Activated CD4-positive, alpha-beta memory T cell treated with anti-CD3 and anti-CD28 coated beads, Interleukin-2, amount 10 ng/mL, durations not matched to agents 7 days and 5 days (primary cell): Measurements from ENCODE around the gene ITGB7. TPM values are rescaled to one million over a fixed set of nuclear protein-coding genes. Genes with fewer than 3 reads are reported as not detected.

Experiments
- CTCF ChIA-PET: fragments of 350-600 bp; sonication (Branson Sonifier 250); formaldehyde crosslinking; loops from one replicate; lab custom pipeline; 2021; ENCODE audit warnings: antibody characterized with exemption, inconsistent platforms; lab: Charles Lee
- POLR2A ChIA-PET: fragments of 350-600 bp; sonication (Branson Sonifier 250); formaldehyde crosslinking; loops from one replicate; lab custom pipeline; 2021; ENCODE audit warnings: antibody characterized with exemption; lab: Charles Lee
- DNase-seq: peaks from one replicate; pipeline ENCODE4 v3.0.0-alpha.2; 2020
- H3K27ac Mint-ChIP-seq: one replicate; pipeline ENCODE4 v1.8.0; 2021; ENCODE audit warnings: mild to moderate bottlenecking, mixed read lengths
- H3K27me3 Mint-ChIP-seq: one replicate; pipeline ENCODE4 v1.8.0; 2021; ENCODE audit warnings: mixed read lengths
- H3K36me3 Mint-ChIP-seq: one replicate; pipeline ENCODE4 v1.8.0; 2021; ENCODE audit warnings: low read depth, mixed read lengths
- H3K4me1 Mint-ChIP-seq: one replicate; pipeline ENCODE4 v1.8.0; 2021; ENCODE audit warnings: mixed read lengths
- H3K4me3 Mint-ChIP-seq: one replicate; pipeline ENCODE4 v1.8.0; 2021; ENCODE audit warnings: mild to moderate bottlenecking, mixed read lengths
- H3K9me3 Mint-ChIP-seq: one replicate; pipeline ENCODE4 v1.8.0; 2021; ENCODE audit warnings: mixed read lengths
- total RNA-seq, 2 experiments: library from RNA; stranded (reverse); gene quantifications; one replicate each; pipeline ENCODE4 v1.2.3, GENCODE V29; 2021

Gene ITGB7
- total RNA-seq, 2 experiments from 2014 or later = 780 to 786 TPM

DNA sequence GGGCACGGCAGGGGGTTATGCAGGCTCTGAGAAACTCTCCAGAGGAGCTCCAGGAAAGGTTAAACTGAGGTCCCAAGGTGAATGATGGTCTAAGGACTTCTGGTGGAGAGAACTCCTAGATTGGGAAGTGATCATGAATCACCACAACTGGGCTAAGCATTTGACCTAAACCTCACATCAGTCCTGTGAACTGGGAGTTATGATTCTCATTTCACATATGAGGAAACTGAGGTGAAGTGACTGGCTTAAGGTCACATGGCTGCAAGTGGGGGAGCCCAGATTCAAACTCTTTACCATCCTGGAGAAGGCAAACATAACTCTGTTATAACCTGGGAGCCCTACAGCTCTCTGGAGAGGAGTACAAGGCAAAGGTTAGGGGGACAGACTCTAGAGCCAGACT is 20.8 kb upstream of the ITGB7 start:
- ChIA-PET CTCF (interaction anchor here (0.9 to 1.1 kb wide), 2 partner anchors 14 to 68 kb away, joined by 3 read pairs; no protein-coding TSS in a partner anchor), POLR2A (no interaction called here)
- H3K36me3 Mint-ChIP-seq = peaks cover 6% of the 10 kb centered on the region
- H3K4me1 Mint-ChIP-seq = peaks cover 64% of the 10 kb centered on the region
- H3K27me3 Mint-ChIP-seq = no peaks in the 10 kb centered on the region
- no peaks in the 10 kb centered on the region for H3K9me3 Mint-ChIP-seq
- H3K27ac Mint-ChIP-seq = no peak overlapping the region
- no peak overlapping the region for H3K4me3 Mint-ChIP-seq
- no peak for DNase-seq

DNA sequence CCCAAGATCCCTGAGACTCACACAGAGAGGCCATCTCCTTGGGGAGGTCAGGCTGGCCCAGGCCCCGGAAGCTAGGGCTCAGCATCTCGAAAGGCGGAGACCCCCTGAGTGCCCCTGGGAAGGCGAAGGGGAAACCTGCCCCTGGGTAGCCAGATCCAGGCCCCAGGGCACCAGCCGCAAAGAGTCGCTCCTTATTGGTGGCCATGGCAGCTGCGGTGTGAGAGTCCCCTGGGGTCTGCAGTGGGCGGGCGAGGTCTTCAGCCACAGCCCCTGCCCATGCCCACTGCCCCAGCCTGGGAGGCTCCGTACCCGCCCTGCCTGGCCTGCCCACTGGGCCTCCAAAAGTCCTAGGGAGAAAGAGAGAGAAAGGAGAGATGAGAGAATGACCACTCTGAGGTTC is 20.3 kb upstream of the ITGB7 start:
- no peaks in the 10 kb centered on the region for H3K9me3 Mint-ChIP-seq
- H3K4me1 Mint-ChIP-seq = peaks cover 64% of the 10 kb centered on the region
- H3K27me3 Mint-ChIP-seq = no peaks in the 10 kb centered on the region
- ChIA-PET POLR2A (no interaction called here), CTCF (interaction anchor here (0.9 to 1.1 kb wide), 2 partner anchors 14 to 68 kb away, joined by 3 read pairs; no protein-coding TSS in a partner anchor)
- peaks cover 6% of the 10 kb centered on the region for H3K36me3 Mint-ChIP-seq
- no peak overlapping the region for H3K27ac Mint-ChIP-seq
- no peak overlapping the region for H3K4me3 Mint-ChIP-seq
- no peak for DNase-seq

DNA sequence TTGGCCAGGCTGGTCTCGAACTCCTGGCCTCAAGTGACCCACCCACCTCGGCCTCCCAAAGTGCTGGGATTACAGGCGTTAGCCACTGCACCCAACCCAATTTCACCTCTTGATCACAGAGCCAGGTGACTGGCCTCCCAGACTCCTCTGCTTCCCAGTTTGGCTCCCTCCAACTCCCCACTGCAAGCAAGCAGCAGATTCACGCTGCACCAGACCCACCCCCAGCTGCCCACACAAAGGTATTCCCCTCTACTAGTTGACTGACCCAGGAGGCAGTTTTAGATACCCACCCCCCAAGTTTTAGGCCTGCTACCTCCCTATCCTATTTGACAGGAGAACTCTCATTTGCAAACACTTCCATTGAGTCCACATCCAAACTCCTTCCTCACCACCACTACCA is 19.8 kb upstream of the ITGB7 start:
- no peak for DNase-seq
- H3K4me3 Mint-ChIP-seq = no peak overlapping the region
- no peak overlapping the region for H3K27ac Mint-ChIP-seq
- CTCF ChIA-PET = interaction anchor here (1.1 kb wide), 1 partner anchor 13 kb away, joined by 3 read pairs; no protein-coding TSS in a partner anchor
- H3K4me1 Mint-ChIP-seq = peaks cover 67% of the 10 kb centered on the region
- peaks cover 6% of the 10 kb centered on the region for H3K36me3 Mint-ChIP-seq
- H3K9me3 Mint-ChIP-seq = no peaks in the 10 kb centered on the region
- no peaks in the 10 kb centered on the region for H3K27me3 Mint-ChIP-seq
- POLR2A ChIA-PET = no interaction called here

DNA sequence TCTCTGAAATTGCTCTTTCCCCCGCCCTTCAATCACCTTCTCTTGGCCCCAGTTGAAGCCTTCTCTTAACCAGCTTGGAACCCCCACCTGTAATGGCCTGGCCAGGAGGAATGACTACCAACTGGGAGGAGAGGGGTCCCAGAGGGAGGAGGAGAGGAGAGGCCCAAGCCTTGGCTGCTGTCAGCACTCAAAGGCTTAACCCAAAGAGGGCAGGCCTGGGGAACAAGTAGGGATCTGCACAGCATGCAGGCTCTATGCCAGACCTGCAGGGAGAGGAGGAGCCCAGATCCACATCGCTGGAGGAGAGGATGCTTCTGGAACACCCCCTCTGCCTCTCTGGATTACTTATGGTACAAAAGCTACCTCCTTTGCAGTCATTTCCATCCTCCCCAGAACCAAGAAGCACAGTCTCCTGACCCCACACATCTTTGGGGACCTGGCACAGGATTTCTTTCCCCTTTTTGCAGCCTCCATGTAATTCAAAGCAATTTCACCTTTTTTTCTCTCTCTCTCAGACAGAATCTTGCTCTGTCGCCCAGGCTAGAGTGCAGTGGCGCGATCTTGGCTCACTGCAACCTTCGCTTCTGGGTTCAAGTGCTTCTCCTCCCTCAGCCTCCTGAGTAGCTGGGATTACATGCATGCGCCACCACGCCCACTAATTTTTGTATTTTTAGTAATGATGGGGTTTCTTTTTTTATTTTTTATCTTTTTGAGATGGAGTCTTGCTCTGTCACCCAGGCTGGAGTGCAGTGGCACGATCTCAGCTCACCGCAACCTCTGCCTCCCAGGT is 18.8 kb upstream of the ITGB7 start:
- ChIA-PET CTCF (interaction anchor here (1.7 kb wide), 1 partner anchor 12 kb away, joined by 5 read pairs; no protein-coding TSS in a partner anchor), POLR2A (interaction anchor here (0.7 kb wide), 1 partner anchor 27 kb away, joined by 4 read pairs; no protein-coding TSS in a partner anchor)
- DNase-seq = no peak
- Mint-ChIP-seq H3K27ac (peak overlapping the region; percentile 9), H3K27me3 (no peaks in the 10 kb centered on the region), H3K36me3 (peaks cover 6% of the 10 kb centered on the region), H3K9me3 (no peaks in the 10 kb centered on the region), H3K4me3 (no peak overlapping the region), H3K4me1 (peaks cover 64% of the 10 kb centered on the region)

GRCh38 chr12:53224897-53225634 is 18.0 kb upstream of the ITGB7 start:
- Mint-ChIP-seq H3K4me1 (peaks cover 66% of the 10 kb centered on the region), H3K9me3 (no peaks in the 10 kb centered on the region), H3K27ac (peak overlapping the region; percentile 18), H3K27me3 (no peaks in the 10 kb centered on the region), H3K36me3 (peaks cover 6% of the 10 kb centered on the region), H3K4me3 (no peak overlapping the region)
- DNase-seq = no peak
- POLR2A ChIA-PET = interaction anchor here (0.7 to 0.8 kb wide), 2 partner anchors 26 to 33 kb away, joined by 3 to 4 read pairs; no protein-coding TSS in a partner anchor
- CTCF ChIA-PET = interaction anchor here (1.7 kb wide), 1 partner anchor 12 kb away, joined by 5 read pairs; no protein-coding TSS in a partner anchor

DNA sequence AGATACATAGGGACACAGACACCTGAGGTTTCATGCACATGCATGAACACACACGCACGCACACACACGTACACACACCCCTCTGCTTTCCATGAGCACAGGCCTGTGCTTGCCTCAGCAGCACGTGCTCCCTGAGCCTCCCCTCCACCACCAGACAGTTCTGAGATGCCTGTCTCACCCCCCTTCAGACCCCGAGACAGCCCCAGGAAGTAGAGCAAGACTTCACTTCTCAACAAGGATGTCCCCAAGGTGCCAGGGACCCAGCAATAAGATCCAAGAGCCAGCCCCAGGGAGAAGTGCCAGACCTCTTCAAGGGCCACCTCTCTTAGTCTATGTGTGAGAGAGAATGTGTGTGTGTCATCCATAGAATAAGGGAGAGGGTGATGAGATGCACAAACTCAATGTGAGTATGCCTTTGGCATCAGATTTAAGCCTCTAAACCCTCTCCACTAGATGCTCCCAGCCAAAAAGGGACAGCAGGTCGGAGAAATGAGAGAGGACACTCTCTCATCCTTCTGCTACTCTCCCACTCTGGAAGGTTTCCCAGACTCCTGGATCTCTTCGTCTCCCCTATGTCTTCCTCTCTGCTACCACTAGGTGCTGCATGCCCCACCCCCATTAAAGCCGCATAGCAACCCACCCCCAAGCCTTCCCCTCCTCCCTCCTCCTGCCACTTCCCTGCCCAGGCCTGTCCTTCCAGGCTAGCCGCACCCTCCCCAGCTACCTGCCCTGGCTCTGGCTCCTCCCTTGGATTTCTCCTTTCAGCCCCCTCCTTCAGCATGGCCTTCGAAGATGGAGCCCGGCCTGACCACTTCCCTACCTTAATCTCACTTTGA is 17.2 kb upstream of the ITGB7 start:
- peaks cover 11% of the 10 kb centered on the region for H3K36me3 Mint-ChIP-seq
- ChIA-PET POLR2A (interaction anchor here (0.8 to 2.3 kb wide), 6 partner anchors 9 to 277 kb away, joined by 3 to 12 read pairs (median 4); partner anchors contain the start of genes ESPL1 and TARBP2), CTCF (interaction anchor here (0.8 to 2.1 kb wide), 4 partner anchors 9 to 15 kb away, joined by 3 to 6 read pairs (median 4); no protein-coding TSS in a partner anchor)
- no peaks in the 10 kb centered on the region for H3K27me3 Mint-ChIP-seq
- H3K9me3 Mint-ChIP-seq = no peaks in the 10 kb centered on the region
- peaks cover 61% of the 10 kb centered on the region for H3K4me1 Mint-ChIP-seq
- peak overlapping the region; percentile 78 for H3K27ac Mint-ChIP-seq
- no peak for DNase-seq
- peak overlapping the region; percentile 50 for H3K4me3 Mint-ChIP-seq

- peaks cover 62% of the 10 kb centered on the region for H3K4me1 Mint-ChIP-seq
- peaks cover 15% of the 10 kb centered on the region for H3K36me3 Mint-ChIP-seq
- POLR2A ChIA-PET = interaction anchor here (0.7 to 2.3 kb wide), 6 partner anchors 9 to 277 kb away, joined by 3 to 12 read pairs (median 4); partner anchors contain the start of genes ESPL1 and TARBP2
- CTCF ChIA-PET = interaction anchor here (0.8 to 2.1 kb wide), 4 partner anchors 10 to 98 kb away, joined by 3 to 6 read pairs (median 3); partner anchors contain the start of gene AAAS
- H3K27ac Mint-ChIP-seq = peak overlapping the region; percentile 96
- no peaks in the 10 kb centered on the region for H3K9me3 Mint-ChIP-seq
- DNase-seq = no peak
- no peaks in the 10 kb centered on the region for H3K27me3 Mint-ChIP-seq
- peak overlapping the region; percentile 50 for H3K4me3 Mint-ChIP-seq
These were observed 16.5 kb upstream of the ITGB7 start for GRCh38 chr12:53223389-53224060.

- POLR2A ChIA-PET = interaction anchor here (0.7 to 7.5 kb wide), 13 partner anchors 9 to 278 kb away, joined by 3 to 93 read pairs (median 4); partner anchors contain the start of genes CSAD, ESPL1, TARBP2 and ZNF740
- H3K27me3 Mint-ChIP-seq = no peaks in the 10 kb centered on the region
- DNase-seq = no peak
- no peaks in the 10 kb centered on the region for H3K9me3 Mint-ChIP-seq
- peak overlapping the region; percentile 76 for H3K4me3 Mint-ChIP-seq
- peak overlapping the region; percentile 96 for H3K27ac Mint-ChIP-seq
- CTCF ChIA-PET = interaction anchor here (0.8 to 2.1 kb wide), 4 partner anchors 9 to 98 kb away, joined by 3 to 6 read pairs (median 3); partner anchors contain the start of gene AAAS
- peaks cover 21% of the 10 kb centered on the region for H3K36me3 Mint-ChIP-seq
- peaks cover 66% of the 10 kb centered on the region for H3K4me1 Mint-ChIP-seq
These were observed 15.8 kb upstream of the ITGB7 start for GRCh38 chr12:53222806-53223261.

DNA sequence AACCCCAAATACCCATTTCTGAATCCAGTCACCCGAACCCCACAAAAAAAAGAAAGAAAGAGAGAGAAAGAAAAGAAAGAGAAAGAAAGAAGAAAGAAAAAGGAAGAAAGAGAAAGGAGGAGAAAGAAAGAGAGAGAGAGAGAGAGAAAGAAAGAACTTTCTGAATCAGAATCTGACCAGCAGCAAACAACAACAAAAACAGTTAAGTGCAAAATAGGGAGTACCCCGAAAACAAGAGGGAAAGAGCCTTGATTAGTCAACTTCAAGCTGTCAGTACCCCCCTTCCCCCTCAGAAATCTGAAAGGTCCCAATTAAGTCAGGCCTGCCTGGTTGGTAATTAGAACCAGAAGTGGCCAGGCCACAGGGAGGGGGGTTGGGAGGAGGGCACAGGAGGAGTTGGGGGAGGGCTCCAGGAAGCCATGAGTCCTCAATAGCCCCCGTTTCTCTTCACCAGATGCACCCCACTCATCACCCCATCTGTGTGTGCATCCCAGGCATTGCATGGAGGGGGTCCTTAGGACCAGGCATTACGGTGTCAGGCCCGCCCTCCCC is 15.2 kb upstream of the ITGB7 start:
- Mint-ChIP-seq H3K27me3 (no peaks in the 10 kb centered on the region), H3K36me3 (peaks cover 21% of the 10 kb centered on the region), H3K4me3 (peak overlapping the region; percentile 76), H3K27ac (peak overlapping the region; percentile 96), H3K9me3 (no peaks in the 10 kb centered on the region), H3K4me1 (peaks cover 72% of the 10 kb centered on the region)
- no peak for DNase-seq
- ChIA-PET CTCF (interaction anchor here (0.8 to 2.1 kb wide), 4 partner anchors 9 to 123 kb away, joined by 3 to 6 read pairs (median 4); partner anchors contain the start of gene AAAS), POLR2A (interaction anchor here (0.8 to 7.5 kb wide), 9 partner anchors 8 to 45 kb away, joined by 3 to 93 read pairs (median 4); partner anchors contain the start of genes CSAD, ESPL1 and ZNF740)

- Mint-ChIP-seq H3K27me3 (no peaks in the 10 kb centered on the region), H3K9me3 (no peaks in the 10 kb centered on the region), H3K27ac (peak overlapping the region; percentile 96), H3K4me3 (peak overlapping the region; percentile 93), H3K4me1 (peaks cover 77% of the 10 kb centered on the region), H3K36me3 (peaks cover 23% of the 10 kb centered on the region)
- peak; percentile 66 for DNase-seq
- ChIA-PET CTCF (interaction anchor here (0.7 to 15.2 kb wide), 6 partner anchors 11 to 124 kb away, joined by 3 to 211 read pairs (median 7); partner anchors contain the start of gene AAAS), POLR2A (interaction anchor here (0.8 to 7.5 kb wide), 12 partner anchors 8 to 100 kb away, joined by 3 to 117 read pairs (median 6); partner anchors contain the start of genes AAAS, CSAD, ESPL1 and ITGB7)
These were observed 14.4 kb upstream of the ITGB7 start for GRCh38 chr12:53221203-53222080.
